Measurements from ENCODE around the gene MORF4L1.
A peak's percentile ranks its signal among the peaks of the same experiment; 100 is the strongest.
"Not testable (repeated sequence)": the region's sequence is repeated elsewhere in the genome, so short reads cannot be mapped to it uniquely, and the experiment has no call there.

Gene MORF4L1

GRCh38 chr15:78902281-78903032 is 29.8 kb downstream of the MORF4L1 start:
- not testable (repeated sequence) for DNase-seq

GRCh38 chr15:78904599-78905358 is 32.1 kb downstream of the MORF4L1 start:
- DNase-seq = no peak

DNA sequence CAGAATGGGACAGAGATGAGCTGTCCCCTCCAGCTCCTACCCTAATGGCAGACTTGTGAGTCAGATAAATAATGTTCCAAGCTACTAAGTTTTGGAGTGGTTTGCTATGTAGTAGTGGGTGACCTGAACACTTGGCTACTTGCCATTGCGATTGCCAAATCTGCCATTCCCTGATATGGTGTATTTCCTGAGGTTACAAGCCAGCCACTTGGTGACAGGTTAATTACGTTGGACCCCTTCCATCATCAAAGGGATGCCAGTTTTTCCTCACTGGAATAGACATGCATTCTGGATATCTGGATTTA is 33.6 kb downstream of the MORF4L1 start:
- DNase-seq = no peak

- DNase-seq = no peak
Measured at GRCh38 chr15:78907577-78907976, 34.9 kb downstream of the MORF4L1 start.

DNA sequence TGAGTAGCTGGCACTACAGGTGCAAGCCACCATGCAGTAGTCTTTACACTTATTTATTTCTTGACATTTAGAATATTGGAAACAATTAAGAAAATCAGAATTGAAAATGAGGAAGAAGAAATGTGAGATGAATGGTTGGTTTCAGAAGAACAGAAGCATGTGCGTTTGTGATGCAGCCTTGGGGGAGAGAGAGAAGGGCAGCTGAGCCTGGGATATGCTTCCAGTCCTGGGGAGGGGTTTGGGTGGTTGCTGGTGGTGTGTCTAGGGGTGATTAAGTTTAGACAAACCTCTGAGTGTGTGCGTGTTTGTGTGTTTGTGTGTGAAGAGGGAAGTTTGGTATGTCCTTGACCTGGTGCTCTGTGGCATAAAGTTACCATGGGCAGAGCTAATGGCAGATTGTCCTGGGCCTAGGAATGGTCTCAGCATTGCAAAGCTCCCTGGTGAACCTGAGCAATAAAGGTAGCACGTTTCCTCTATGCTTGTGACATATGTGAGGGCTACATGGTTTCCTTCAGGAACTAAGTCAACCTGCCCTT is 36.5 kb downstream of the MORF4L1 start:
- peak; percentile 22 for DNase-seq

- no peak for DNase-seq
Measured at GRCh38 chr15:78909791-78910228, 37.1 kb downstream of the MORF4L1 start.

DNA sequence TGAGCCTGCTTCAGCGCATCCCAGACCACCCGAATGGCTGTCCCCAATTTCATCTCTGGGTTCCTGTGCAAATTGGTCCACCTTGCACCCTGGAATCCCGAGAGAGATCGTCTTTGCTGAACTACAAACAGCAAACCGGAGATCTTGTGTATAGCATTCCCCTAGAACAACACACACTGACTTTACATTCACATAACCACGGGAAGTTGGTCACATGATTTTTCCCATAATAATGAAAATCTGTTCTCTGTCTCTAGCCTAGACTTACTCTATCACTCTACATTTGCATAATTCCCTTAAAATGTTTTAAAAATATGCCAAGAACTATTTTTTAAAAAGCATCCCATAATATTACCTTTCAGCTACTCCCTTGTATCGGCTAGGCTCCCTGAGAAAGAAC is 37.6 kb downstream of the MORF4L1 start:
- DNase-seq = no peak

- no peak for DNase-seq
Measured at GRCh38 chr15:78912316-78912715, 39.6 kb downstream of the MORF4L1 start.

- DNase-seq = no peak
Measured at GRCh38 chr15:78913012-78913411, 40.3 kb downstream of the MORF4L1 start.

- DNase-seq = no peak
Measured at GRCh38 chr15:78914027-78914764, 41.5 kb downstream of the MORF4L1 start.

DNA sequence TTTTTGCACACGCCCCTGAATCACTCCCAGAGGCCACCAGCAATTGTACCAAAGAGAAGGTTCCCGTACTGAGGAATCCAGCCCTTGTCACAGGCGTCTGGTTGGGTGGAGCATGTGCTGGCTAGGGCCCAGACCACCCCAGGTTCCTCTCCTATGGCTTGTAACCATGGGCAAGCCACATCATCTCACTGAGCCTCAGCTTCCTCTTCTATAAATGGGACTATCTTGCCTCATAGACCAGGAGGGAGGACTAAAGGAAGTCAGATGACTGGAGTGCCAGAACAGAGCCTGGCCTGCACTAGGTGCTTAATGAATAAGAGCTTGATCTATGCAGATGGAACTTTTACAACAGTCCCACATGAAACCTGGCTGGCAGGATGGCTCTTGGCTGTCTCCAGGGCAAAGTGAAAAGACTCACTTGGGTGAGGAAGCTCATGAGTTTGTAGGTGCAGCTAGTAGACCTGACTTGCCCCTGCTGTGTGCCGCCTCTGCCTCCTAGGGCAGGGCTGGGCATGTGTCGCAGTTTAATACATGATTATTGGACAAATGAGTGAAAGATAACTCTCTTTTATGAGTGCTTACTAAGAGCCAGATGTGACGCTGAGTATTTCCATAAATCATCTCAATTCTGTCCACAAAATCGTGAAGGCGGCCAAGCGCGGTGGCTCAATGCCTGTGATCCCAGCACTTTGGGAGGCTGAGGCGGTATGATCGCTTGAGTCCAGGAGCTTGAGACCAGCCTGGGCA is 42.8 kb downstream of the MORF4L1 start:
- peak; percentile 98 for DNase-seq

DNA sequence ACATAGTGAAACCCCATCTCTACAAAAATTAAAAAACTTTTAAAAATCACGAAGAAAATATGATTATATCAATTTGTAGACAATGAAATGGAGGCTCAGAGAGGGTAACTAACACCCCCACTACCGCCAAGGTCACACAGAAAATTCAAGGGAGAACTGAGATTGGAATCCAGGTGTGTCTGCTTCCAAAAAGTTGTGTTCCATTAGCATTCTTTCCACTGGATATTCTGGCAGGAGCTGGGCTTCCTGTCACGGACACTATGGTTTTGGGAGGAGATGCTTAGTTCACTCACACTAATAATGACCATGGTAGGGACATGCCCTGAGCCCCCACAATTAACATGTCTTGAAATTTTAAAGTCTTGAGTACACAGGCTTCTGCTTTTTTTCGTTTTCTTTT is 43.4 kb downstream of the MORF4L1 start:
- no peak for DNase-seq

- no peak for DNase-seq
Measured at GRCh38 chr15:78917888-78918287, 45.2 kb downstream of the MORF4L1 start.

DNA sequence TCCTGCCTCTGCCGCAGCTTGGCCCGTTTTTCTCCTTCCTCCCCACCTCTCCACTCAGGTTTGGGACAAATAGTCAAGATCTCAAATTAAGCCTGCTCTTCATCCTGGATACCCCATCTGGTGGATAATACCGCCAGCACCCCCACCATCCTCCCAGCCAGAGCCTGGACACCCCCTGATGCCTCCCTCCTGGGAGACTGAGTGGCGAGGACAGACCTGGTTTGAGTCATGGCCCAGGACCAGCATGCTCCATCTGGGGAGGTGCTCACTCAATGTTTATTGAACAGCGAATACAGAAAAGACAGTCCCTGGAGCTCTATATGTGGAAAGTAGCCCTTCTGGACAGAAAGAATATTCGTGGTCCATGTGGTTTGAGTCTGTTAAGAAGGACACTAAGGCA is 48.8 kb downstream of the MORF4L1 start:
- no peak for DNase-seq

DNA sequence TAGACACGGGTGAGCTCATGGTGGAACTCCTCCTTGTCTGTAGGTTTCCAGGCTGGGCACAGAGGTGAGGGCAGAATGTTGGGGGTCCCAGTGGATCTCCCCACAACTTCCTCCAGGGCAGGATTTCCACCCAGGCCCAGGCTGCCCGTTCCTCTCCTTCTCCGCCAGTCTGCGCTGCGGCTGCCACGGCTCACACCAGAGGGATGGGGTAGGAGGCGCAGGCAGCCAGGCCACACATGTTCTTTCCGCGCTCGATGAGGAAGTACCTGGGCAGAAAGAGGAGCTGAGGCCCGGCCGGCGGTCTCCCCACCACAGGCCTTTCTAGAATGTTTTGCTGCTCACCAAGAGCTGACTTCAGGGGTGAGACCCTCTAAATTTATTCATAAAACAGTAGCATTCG is 49.2 kb downstream of the MORF4L1 start:
- no peak for DNase-seq

- no peak for DNase-seq
Measured at GRCh38 chr15:78922527-78922926, 49.8 kb downstream of the MORF4L1 start.

GRCh38 chr15:78923015-78923414 is 50.3 kb downstream of the MORF4L1 start:
- peak; percentile 64 for DNase-seq

DNA sequence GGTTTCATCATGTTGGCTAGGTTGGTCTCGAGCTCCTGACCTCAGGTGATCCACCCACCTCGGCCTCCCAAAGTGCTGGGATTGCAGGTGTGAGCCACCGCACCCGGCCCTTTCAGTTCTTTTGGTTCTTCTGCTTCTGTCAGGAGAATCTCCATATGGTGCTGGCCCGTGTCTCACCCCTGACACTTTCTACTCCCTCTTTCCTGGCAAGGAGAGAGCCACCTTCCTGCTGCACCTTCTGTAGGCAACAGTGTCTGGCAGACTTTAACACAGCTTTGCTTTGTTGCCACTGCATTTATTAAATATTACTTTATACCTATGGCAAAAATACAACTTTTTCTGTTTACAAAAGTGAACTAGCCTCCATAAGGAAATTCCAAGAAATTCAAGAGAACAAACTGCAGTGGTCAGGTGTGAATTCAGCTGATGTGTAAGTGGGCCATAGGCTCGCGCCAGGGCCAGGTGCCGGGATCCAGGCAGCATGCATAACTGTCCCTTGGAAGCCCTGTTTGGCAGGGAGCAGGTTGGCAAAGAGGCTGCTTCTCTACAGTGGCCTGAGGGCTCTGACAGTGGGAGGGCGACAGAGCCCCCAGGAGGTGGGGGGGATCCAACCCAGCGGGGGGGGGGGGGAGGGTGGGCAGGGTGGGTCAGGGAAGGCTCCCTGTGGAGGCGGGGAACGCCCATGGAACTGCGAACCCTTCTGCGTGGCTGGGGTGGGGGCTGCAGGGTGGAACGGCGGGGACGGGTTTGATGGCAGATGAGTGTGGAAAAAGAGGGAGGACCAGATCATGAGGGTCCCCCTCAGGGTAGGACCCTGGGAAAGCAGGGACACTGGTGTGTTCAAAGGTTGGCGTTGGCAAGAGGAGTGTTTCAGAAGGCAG is 51.0 kb downstream of the MORF4L1 start:
- no peak for DNase-seq

DNA sequence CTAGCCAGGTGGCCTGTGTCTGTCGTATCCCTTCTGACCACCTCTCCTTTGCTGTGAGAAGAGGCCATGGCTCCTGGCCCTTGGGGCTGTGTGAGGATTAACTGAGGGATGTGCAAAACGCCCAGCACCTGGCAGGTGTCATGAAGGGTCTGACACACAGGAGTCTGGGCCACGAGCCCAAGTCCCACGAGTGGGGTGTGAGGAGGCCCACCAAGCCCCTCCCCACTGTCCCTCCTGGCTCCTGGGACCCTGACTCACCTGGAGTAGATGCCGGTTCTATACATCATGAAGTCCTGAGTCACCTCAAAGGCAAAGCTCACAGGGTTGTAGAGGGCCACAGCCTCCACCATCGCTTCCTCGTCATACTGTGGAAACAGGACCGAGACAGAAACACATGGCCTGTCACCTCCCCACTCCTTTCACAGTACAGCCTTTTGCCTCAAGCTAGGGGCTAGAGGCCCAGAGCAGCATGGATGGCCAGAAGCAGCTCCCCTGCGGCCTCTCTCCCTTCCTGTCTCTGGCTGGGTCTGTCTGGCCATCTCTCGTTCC is 52.5 kb downstream of the MORF4L1 start:
- DNase-seq = no peak

DNA sequence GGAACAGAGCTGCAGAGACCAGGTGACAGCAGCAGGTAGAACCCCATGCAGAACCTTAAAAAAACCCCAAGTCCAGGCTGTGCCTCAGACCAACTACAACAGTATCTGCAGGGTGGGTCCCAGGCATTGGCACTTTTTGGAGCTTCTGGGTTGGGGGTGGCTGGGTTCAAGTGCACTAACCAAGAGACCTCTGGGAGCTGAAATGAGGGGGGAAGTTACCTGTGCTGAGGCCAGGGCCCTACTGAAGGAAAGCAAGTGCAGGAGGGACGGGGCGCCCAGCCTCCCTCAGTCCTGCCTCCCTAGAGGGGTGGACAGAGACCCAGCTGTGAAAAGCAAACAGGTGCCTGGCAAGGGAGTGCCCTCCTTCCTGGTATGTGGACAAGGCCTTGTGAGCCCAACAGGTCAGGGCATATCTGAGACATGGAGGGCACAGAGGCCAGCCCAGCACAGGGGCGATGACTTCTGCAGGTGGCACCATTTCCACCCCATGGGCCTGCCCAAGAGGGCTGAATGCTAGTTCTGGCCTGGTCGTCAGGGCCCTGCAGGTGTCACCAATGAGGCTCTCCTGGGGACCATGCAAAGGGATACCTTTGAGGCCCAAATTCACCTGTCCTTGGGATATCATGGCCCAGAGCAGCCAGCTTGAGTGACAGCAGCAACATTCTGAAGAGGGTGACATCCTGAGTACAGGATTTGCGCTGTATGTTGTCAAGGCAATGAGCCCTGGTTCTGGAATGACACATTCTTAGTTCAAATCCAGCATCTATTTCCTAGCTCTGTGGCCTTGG is 53.5 kb downstream of the MORF4L1 start:
- no peak for DNase-seq
